ENCODE results near the gene EDDM3A. TPM values are rescaled to one million over a fixed set of nuclear protein-coding genes. Genes with fewer than 3 reads are reported as not detected.
"Not testable (repeated sequence)": the region's sequence is repeated elsewhere in the genome, so short reads cannot be mapped to it uniquely, and the experiment has no call there.

Gene EDDM3A
- total and polyA plus RNA-seq, 2 experiments from 2014 or later: not detected

DNA sequence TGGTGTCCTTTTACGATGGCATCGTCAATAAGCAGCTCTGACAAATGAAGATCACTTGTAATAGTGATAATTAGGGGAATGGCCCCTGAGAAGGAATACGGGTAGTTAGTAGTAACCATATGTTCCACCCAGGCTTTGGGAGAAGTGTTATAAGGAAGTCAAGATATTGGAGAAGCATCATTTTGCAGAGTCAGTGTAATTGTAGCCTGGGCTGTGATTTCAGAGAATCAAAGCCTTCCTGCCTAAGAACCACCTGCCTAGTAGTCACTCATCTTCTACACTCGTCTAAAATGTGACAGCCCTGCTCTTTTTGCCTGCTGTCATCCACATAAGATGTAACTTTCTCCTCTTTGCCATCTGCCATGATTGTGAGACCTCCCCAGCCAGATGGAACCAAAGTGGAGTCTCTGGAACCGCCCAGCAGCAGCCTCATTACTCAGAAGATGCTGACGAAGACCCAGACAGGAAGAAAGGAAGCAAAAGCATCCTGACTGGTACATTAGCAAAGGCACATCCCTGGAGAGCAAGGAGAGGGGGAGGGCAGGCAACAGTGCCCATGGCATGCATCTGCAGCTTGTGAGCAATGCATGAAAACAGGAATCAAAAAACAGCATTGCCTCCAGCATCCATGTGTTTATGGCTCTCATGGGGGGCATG lies 12.6 kb upstream of the EDDM3A start:
- Histone ChIP-seq H3K9me2 (replicated peaks; ENCODE audit: insufficient read depth) (no peaks in the 10 kb centered on the region), H4K20me1 (ENCODE audit: insufficient read depth, poor library complexity, severe bottlenecking) (no peaks in the 10 kb centered on the region), H3K27ac (no peak overlapping the region), H2AFZ (no peak overlapping the region), H3K36me3 (replicated peaks; ENCODE audit: insufficient read depth, low read depth) (no peaks in the 10 kb centered on the region), H3K4me3 (no peak overlapping the region), H3K79me2 (no peaks in the 10 kb centered on the region), H3K27me3 (no peaks in the 10 kb centered on the region), H3K9me3 (ENCODE audit: low read depth) (no peaks in the 10 kb centered on the region), H3K4me1 (ENCODE audit: insufficient read depth) (no peaks in the 10 kb centered on the region), H3K4me2 (no peak overlapping the region)
- DNase-seq (ENCODE audit: low spot score): no peak
- 76% methylated on average over 6 of the region's 6 CpGs for WGBS (ENCODE audit: low lambda C conversion rate, missing lambda C conversion rate)
- TF ChIP-seq EZH2phosphoT487 (IDR thresholded peaks at IDR 0.05; ENCODE audit: low read depth, severe bottlenecking, unreplicated experiment) (no peak), EZH2 (IDR thresholded peaks at IDR 0.05; ENCODE audit: borderline replicate concordance) (no peak)
- TF ChIP-seq, protein P1, sequence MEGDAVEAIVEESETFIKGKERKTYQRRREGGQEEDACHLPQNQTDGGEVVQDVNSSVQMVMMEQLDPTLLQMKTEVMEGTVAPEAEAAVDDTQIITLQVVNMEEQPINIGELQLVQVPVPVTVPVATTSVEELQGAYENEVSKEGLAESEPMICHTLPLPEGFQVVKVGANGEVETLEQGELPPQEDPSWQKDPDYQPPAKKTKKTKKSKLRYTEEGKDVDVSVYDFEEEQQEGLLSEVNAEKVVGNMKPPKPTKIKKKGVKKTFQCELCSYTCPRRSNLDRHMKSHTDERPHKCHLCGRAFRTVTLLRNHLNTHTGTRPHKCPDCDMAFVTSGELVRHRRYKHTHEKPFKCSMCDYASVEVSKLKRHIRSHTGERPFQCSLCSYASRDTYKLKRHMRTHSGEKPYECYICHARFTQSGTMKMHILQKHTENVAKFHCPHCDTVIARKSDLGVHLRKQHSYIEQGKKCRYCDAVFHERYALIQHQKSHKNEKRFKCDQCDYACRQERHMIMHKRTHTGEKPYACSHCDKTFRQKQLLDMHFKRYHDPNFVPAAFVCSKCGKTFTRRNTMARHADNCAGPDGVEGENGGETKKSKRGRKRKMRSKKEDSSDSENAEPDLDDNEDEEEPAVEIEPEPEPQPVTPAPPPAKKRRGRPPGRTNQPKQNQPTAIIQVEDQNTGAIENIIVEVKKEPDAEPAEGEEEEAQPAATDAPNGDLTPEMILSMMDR (IDR thresholded peaks at IDR 0.05; ENCODE audit: poor library complexity): no peak

DNA sequence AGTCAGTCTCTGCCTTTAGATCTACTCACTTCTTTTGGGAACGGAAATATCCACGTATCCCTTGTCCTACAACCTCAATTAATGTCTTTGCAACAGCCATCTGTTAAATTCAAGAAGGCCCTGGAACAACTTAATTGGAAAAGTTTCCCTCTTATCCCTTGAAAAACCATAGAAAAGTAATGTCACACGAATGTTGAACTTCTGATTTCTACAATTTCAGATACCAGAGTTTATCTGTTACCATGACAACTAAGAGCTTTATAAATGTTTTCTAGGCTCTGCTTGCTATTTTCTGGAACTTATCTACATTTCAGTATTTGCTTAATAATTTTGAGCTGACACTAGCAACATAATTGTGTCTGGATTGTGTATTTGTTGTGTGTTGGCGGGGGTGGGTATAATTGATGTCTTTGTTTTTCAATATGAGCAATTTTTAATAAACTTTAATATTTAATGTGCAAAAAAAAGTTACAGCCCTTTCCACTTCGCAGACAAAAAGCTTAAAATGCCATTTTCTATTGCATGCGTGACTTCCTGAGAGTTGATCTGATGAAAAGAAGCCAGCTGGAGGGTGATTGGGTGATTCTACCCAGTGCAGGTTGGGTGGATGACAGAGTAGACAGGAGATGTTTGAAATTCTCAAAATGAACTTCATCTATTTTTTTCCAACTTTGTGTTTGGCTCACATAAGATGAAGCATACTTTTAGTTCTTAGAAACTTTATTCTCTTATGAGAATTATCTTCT lies 11.8 kb upstream of the EDDM3A start:
- no peaks in the 10 kb centered on the region for H3K27me3 ChIP-seq
- WGBS (ENCODE audit: low lambda C conversion rate, missing lambda C conversion rate): 73% methylated on average over 6 of the region's 6 CpGs

DNA sequence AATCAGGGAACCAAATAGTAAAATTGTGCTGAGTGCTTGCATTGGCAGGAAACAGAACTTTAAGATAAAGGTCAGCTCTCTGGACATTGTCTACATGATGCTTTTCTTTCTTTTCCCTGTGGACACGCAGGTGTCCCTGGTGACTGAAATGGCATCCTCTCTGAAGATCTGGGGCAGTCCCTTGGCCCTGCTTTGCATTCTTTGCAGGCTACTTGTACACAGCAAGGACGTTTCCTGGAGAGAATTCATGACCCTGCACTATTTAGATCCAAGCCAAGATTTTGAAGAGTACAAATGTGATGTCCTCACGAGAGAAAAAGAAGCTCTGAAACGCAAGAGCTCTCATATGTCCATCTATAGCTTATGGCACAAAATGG lies 11.3 kb upstream of the EDDM3A start:
- WGBS (ENCODE audit: low lambda C conversion rate, missing lambda C conversion rate): 54% methylated on average over 4 of the region's 4 CpGs
- no peaks in the 10 kb centered on the region for H3K27me3 ChIP-seq
- no peak overlapping the region for H3K4me2 ChIP-seq
- TF ChIP-seq, protein P1 (IDR thresholded peaks at IDR 0.05; ENCODE audit: poor library complexity): no peak
- no peak for TF ChIP-seq EZH2phosphoT487 (IDR thresholded peaks at IDR 0.05; ENCODE audit: low read depth, severe bottlenecking, unreplicated experiment)
- TF ChIP-seq EZH2 (IDR thresholded peaks at IDR 0.05; ENCODE audit: borderline replicate concordance): no peak
- H3K79me2 ChIP-seq: no peaks in the 10 kb centered on the region
- DNase-seq (ENCODE audit: low spot score): no peak
- no peak overlapping the region for H3K27ac ChIP-seq
- H3K9me2 ChIP-seq (replicated peaks; ENCODE audit: insufficient read depth): no peaks in the 10 kb centered on the region
- no peaks in the 10 kb centered on the region for H3K4me1 ChIP-seq (ENCODE audit: insufficient read depth)
- no peak overlapping the region for H3K4me3 ChIP-seq
- no peaks in the 10 kb centered on the region for H3K36me3 ChIP-seq (replicated peaks; ENCODE audit: insufficient read depth, low read depth)
- H3K9me3 ChIP-seq (ENCODE audit: low read depth): no peaks in the 10 kb centered on the region
- no peaks in the 10 kb centered on the region for H4K20me1 ChIP-seq (ENCODE audit: insufficient read depth, poor library complexity, severe bottlenecking)
- H2AFZ ChIP-seq: no peak overlapping the region

More for the DNA sequence above, 11.8 kb upstream of the EDDM3A start:
- no peaks in the 10 kb centered on the region for H3K9me2 ChIP-seq (replicated peaks; ENCODE audit: insufficient read depth)
- no peak overlapping the region for H3K27ac ChIP-seq
- no peak overlapping the region for H3K4me3 ChIP-seq
- no peak overlapping the region for H3K4me2 ChIP-seq
- no peak for DNase-seq (ENCODE audit: low spot score)
- no peak overlapping the region for H2AFZ ChIP-seq
- no peaks in the 10 kb centered on the region for H3K4me1 ChIP-seq (ENCODE audit: insufficient read depth)
- H4K20me1 ChIP-seq (ENCODE audit: insufficient read depth, poor library complexity, severe bottlenecking): no peaks in the 10 kb centered on the region
- no peaks in the 10 kb centered on the region for H3K79me2 ChIP-seq
- TF ChIP-seq, protein P1 (IDR thresholded peaks at IDR 0.05; ENCODE audit: poor library complexity): no peak
- TF ChIP-seq EZH2phosphoT487 (IDR thresholded peaks at IDR 0.05; ENCODE audit: low read depth, severe bottlenecking, unreplicated experiment) (no peak), EZH2 (IDR thresholded peaks at IDR 0.05; ENCODE audit: borderline replicate concordance) (no peak)
- no peaks in the 10 kb centered on the region for H3K36me3 ChIP-seq (replicated peaks; ENCODE audit: insufficient read depth, low read depth)
- H3K9me3 ChIP-seq (ENCODE audit: low read depth): no peaks in the 10 kb centered on the region

DNA sequence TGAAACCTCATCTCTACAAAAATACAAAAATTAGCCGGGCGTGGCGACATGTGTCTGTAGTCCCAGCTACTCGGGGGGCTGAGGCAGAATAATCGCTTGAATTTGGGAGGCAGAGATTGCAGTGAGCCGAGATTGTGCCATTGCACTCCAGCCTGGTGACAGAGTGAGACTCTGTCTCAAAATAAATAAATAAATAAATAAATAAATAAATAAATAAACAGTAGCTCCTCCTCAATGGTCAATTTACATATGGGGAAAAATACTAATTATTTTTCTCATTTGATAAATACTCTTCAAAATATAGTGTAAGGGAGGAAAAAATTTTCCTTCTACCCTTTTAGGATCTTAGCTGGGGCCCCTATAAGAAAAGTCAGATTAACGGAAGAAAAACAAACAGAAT lies 7.4 kb upstream of the EDDM3A start:
- not testable (repeated sequence) for H3K4me3 ChIP-seq; H3K9me2 ChIP-seq (replicated peaks; ENCODE audit: insufficient read depth); H3K27me3 ChIP-seq; H3K79me2 ChIP-seq; H4K20me1 ChIP-seq (ENCODE audit: insufficient read depth, poor library complexity, severe bottlenecking); H3K9me3 ChIP-seq (ENCODE audit: low read depth); H3K4me1 ChIP-seq (ENCODE audit: insufficient read depth); H3K27ac ChIP-seq; DNase-seq (ENCODE audit: low spot score); H3K36me3 ChIP-seq (replicated peaks; ENCODE audit: insufficient read depth, low read depth); H3K4me2 ChIP-seq; H2AFZ ChIP-seq
- 91% methylated on average over 7 of the region's 7 CpGs for WGBS (ENCODE audit: low lambda C conversion rate, missing lambda C conversion rate)

All from hepatocyte (in vitro differentiated cells).